ENCODE measurements around the gene S100A6.

GRCh38 chr1:153578936-153579335 lies 43.1 kb upstream of the S100A6 start:
- no peak for TF ChIP-seq CTCF (IDR thresholded peaks at IDR 0.05)
- no peak for TF ChIP-seq POLR2A (IDR thresholded peaks at IDR 0.05)

All from gastroesophageal sphincter (tissue), 3 donors.